T-helper 2 cell (primary cell): Measurements from ENCODE around the gene AFAP1.
A peak's percentile ranks its signal among the peaks of the same experiment; 100 is the strongest.

Experiments
- DNase-seq, 5 experiments: peaks; one replicate each; pipeline versions ENCODE4 v3.0.0 to v3.0.0-alpha.2; 2012 to 2022

Gene AFAP1

GRCh38 chr4:7968262-7968896 is 28.7 kb upstream of the AFAP1 start:
- DNase-seq = no peak

GRCh38 chr4:7967501-7968261 is 28.0 kb upstream of the AFAP1 start:
- DNase-seq = no peak

- no peak for DNase-seq
Observed at GRCh38 chr4:7967063-7967440, 27.4 kb upstream of the AFAP1 start.

DNA sequence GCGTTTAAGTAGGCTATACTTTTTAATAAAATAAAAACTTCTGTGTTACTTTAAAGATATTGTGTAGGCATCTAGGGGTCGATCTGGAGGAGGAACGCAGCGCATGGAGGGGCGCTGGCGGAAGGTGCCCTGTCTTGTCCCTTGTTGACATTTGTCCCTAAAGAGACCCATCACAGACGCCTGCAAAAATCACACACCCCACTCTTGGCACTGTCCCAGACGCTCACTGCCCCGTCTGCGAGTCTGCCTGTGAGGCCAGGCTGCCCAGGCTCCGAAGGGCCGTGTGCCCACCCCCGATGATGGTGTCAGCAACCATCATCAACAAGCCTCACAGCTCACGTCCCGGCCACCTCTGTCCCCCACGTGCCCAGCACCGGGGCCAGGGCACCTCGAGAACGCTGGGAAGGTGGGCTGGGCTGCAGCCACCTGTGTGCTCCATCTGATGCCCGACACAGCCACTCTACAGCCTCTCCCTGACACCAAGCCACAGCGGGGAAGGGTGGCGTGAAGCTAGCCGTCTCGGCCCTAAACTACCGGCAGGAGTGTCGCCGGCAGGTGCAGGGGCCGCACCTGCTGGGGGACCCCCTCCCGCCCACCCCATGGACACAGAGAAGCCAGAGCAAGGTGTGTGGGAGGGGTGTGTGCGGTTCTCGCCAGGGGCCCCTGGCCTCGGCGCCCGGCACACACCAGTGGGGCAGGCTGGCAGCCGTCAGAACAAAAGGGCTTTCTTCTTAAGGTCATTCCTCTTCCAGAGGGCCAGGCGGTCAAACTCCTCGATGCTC is 26.8 kb upstream of the AFAP1 start:
- DNase-seq = no peak

DNA sequence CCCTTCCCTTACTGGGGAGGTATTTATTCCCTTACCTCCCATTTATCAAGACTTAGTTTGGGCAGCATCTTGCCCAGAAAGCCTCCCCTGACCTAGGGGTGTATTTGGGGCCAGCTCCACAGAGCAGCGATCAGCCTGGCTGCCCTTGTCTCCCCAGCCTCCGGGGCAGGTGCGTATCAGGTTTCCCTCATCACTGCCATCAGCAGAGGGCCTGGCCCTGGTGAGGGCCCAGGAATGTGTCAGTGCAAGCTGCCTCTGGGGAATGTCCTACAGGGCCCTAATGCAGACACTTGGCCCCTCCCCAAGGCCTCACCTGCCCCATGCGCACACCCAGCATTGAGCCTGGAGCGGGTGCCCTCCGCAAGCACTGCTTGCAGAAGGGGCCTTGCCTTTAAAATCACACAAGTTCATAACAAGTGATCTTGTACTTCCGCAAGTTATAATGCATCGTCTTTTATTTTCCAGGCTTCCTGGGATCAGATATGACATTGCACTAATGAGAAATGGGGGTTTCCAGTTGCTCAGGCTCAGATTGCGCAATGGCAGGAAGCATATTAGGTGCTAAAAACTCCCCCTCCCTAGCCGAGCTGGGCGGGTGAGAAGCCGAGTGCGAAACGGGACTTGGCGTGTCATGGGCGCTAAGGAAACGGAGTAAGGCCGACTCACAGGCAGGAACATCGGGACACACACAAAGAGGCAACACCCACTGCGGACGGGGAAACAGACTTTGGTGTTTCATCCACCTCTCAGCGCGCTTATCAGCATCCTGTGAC is 25.4 kb upstream of the AFAP1 start:
- DNase-seq = peak in 4 of 5 experiments; percentile 17 to 67 (median 48)

GRCh38 chr4:7964459-7964858 is 24.8 kb upstream of the AFAP1 start:
- peak in 3 of 5 experiments; percentile 17 to 84 (median 23) for DNase-seq

DNA sequence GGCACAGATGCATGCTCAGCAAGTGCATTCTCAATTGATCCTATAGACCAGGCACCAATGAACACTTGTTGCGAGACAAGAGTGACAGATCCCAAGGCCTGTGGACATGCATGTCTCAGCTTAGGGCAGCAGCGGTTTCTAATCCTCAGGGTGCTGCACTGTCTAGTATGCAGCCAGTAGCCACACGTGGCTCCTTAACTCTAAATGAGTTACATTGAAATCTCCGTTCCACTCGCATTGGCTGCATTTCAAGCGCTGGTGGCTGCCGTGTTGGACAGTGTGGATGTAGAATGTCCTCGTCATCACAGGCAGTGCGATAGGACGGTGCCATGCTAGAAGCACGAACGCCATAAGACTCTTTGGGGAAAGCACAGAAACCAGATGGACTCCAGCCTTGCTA is 24.0 kb upstream of the AFAP1 start:
- no peak for DNase-seq

DNA sequence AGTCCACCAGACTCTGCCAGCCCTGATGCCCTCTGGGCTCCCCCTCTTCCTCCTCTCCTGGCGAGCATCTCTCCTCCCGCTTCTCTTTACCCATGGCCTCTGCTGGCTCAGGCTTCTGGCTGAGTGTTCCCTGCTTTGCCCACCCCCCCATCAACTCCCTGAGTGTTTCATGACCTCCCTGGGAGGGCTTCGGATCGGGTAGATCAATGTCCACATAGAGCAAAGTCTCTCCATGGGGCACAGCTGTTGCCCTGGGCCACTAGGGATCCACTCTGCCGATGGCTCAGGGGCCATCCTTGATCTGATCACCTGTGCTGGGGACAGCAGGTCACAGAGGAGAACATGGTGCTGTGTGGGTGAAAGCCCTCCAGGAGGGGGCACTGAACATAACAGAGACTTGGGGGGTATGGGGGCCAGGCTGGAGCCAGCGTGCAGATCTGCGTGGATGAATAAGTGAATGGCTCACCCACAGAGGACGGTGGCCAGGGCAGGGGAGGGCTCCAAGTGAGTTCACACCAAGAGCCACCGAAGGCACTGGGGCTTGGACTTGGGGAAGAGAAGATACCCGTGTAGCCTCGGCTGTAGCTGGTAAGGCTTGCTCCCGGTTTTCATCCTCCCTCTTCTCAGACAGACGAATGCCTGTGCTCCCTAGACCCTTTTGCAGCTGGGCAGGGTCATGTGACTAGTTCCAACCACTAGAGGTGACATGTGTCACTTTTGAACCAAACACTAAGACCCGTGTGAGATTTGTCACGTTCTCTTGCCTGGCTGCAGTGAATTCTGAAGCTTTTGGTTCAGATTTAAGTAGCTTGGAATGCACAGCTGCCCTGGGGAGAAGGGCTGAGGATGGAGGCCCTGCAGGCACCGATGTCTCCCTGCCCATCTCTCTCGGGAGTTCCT is 23.2 kb upstream of the AFAP1 start:
- DNase-seq = no peak

DNA sequence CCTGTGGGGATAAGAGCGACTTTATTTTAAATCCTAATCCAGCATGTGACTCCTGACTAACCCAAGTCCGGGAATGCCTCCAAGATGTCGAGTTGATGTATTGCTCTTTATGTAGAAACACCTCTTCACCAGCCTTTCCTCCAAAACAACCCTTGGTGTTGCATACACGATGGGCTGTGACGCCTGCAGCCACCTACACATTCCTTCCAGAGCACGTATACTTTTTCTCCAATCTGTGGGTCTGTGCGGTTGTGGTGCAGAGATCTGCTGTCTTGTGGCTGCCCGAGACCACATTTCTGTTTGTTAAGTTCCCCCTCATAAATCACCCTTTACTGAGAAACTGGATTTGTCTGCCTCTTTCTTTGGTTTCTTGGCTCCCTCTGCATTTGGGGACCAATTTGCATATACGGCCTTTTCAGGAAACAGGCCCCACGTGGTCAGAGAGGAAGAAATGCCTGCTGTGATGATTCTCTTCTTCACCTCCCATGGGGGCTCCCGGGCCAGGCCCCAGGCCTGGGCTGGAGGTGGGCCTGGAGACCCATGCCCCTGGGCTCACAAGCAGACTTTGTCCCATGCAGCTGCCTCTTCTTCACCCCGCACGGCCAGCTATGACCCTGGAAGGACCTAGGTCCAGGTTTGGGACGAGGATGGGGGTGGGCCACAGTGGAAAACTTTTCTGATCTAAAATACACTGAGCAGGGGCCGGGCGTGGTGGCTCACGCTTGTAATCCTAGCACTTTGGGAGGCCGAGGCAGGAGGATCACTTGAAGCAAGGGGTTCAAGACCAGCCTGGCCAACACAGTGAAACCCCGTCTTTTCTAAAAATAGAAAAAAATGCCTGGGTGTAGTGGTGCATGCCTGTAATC is 21.4 kb upstream of the AFAP1 start:
- DNase-seq = peak in 3 of 5 experiments; percentile 36 to 91 (median 64)

- no peak for DNase-seq
Observed at GRCh38 chr4:7960017-7960789, 20.5 kb upstream of the AFAP1 start.

DNA sequence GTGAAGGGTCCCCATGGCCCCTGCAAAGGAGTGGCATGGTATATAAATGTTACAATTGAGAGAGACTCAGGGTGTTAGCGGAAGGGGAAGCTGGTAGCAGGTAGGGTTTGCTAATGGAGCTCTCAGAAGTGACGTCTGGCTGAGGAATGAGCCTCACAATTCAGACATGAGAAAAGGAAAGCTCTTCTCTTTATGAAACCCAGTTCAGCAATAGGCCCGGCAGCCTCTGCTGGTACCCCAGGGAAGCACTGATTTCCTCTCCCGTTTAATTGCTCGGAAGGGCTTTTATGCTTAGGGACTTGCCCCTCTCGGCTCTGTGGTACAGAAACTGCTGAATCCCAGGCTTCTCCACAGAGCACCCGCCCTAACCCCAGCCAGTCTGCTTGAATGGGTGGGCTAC is 19.4 kb upstream of the AFAP1 start:
- no peak for DNase-seq

DNA sequence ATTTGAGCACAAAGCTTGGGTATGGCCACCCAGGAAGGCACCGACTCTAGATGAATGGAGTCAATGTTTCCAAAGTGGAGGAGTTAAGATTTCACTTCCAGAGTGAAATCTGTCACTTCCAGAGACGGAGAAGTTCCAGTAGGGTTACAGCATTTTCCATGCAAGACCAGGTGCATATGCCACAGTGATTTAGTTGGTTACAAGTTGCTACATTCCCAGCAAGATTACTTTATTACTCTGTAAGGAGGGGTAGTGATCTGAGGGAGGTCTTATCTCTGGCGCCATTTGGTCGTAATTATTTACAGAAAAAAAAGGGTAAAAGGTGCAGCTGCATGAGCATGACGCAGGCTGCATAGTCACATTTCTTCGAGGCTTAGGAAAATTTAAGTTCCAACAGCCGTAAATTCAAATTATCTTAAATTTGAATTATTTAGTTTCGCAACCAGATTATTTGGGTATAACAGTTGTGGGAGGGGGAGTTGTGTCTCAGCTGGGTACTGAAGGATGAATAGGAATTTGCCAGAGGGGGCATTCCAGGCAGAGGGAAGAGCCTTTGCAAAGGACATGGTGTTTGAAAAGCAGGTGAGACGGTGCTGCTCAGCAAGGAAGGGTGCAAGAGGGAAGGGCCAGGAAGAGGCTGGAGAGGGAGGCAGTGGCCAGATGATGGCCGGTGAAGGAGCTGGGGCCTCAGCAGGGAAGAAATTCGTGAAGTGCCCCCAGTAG is 17.4 kb upstream of the AFAP1 start:
- DNase-seq = no peak

DNA sequence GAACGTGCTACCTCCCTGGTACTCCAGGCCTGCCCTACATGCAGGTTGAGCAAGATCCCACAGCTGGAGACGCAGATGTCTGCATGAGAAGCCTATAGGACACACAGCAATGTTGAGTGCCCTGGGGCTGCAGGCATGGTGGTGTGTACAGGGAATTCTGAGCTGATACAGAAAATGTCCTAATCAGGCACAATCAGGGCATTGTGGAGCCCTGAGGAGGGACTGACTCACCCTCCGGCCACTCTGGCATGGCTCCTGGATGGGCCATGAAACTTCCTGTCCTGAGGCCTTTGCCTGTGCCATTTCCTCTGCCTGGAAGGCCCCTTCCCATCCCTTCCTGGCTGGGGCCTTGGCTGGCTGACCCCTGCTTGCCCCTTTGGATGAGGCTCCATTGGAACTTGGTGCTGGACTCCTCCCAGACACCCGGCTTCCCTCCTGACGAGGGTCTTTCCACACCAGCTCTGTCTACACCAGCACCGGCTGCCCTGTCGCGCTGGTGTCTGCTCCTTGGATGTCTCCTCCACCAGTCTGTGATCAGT is 16.7 kb upstream of the AFAP1 start:
- DNase-seq = no peak

GRCh38 chr4:7955393-7955792 is 15.7 kb upstream of the AFAP1 start:
- DNase-seq = no peak

- no peak for DNase-seq
Observed at GRCh38 chr4:7952615-7953014, 13.0 kb upstream of the AFAP1 start.

- DNase-seq = no peak
Observed at GRCh38 chr4:7950301-7951092, 10.8 kb upstream of the AFAP1 start.

- DNase-seq = no peak
Observed at GRCh38 chr4:7949759-7950158, 10.1 kb upstream of the AFAP1 start.

DNA sequence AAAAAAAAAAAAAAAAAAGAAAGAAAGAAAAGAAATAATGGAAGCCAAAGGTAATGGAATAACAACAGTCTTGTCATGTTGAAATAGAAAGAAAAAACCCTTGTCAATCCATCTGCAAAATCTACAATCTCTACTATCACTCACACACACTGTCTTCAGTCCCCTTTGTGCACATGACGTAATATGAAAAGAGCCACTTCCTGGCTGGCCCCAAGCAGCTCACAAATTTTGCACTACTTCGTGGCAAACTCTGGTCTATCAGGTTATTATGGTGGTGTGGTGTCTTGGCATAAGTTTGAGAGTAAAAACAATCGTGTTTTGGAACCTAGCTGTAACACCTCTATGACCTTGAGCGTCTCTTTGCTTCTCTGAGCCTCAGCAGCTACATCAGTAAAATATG is 8.3 kb upstream of the AFAP1 start:
- DNase-seq = peak in 2 of 5 experiments; percentile 38 to 90
